NB4 (cell line): ENCODE data around the gene TRAF3.

ENCODE experiments used
- DNase-seq: peaks from one replicate; pipeline ENCODE4 v3.0.0; 2010; ENCODE audit warnings: low read depth
- H3K4me3 ChIP-seq: one replicate; pipeline ENCODE4 v1.5.1; 2011; ENCODE audit warnings: mild to moderate bottlenecking, low read depth, low read length, moderate library complexity
- MAX ChIP-seq: IDR thresholded peaks from 2 replicates; pipeline ENCODE4 v1.6.1; 2011; ENCODE audit warnings: low read depth, low read length
- MYC ChIP-seq: IDR thresholded peaks from 2 replicates; pipeline ENCODE4 v1.6.1; 2011; ENCODE audit warnings: low read depth, low read length
- POLR2A ChIP-seq: IDR thresholded peaks from 2 replicates; pipeline ENCODE4 v1.6.1; 2011; ENCODE audit warnings: mild to moderate bottlenecking; ENCODE audit not compliant: insufficient read length; ENCODE audit errors: extremely low read depth
- TF ChIP-seq, protein P1 (sequence below): IDR thresholded peaks from one replicate; pipeline ENCODE4 v1.5.1; 2012; ENCODE audit warnings: low read depth, low read length

TRAF3 gene

GRCh38 chr14:102779574-102780315 lies 2.5 kb downstream of the TRAF3 start:
- DNase-seq = peak; percentile 54
- TF ChIP-seq MAX = no peak
- TF ChIP-seq, protein P1, sequence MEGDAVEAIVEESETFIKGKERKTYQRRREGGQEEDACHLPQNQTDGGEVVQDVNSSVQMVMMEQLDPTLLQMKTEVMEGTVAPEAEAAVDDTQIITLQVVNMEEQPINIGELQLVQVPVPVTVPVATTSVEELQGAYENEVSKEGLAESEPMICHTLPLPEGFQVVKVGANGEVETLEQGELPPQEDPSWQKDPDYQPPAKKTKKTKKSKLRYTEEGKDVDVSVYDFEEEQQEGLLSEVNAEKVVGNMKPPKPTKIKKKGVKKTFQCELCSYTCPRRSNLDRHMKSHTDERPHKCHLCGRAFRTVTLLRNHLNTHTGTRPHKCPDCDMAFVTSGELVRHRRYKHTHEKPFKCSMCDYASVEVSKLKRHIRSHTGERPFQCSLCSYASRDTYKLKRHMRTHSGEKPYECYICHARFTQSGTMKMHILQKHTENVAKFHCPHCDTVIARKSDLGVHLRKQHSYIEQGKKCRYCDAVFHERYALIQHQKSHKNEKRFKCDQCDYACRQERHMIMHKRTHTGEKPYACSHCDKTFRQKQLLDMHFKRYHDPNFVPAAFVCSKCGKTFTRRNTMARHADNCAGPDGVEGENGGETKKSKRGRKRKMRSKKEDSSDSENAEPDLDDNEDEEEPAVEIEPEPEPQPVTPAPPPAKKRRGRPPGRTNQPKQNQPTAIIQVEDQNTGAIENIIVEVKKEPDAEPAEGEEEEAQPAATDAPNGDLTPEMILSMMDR = no peak
- no peak for TF ChIP-seq POLR2A
- no peak for TF ChIP-seq MYC
- peak overlapping the region; percentile 96 for H3K4me3 ChIP-seq

- DNase-seq = no peak
- no peak overlapping the region for H3K4me3 ChIP-seq
- TF ChIP-seq POLR2A (no peak), MYC (no peak), MAX (no peak)
- TF ChIP-seq, protein P1 = no peak
Measured at GRCh38 chr14:102781063-102781462, 3.8 kb downstream of the TRAF3 start.

DNA sequence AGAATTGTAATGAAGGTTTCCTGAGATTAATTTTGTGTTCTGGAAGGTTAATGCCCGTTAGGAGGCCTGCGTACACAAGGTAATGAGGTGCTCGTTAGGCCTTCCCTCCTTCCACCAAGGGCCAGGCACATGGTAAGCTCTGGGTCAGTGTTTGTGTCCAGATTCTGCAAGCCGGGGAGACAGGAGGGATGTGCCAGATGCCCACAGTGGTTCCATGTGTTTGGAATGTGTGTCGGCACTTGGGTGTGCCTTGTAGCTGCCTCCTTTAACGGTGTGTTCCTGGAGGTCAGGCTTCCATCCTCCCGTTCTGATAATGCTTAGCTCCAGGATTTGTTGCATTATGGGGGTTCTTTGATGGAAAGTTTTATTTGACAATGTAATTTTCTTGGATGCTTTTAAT lies 5.7 kb downstream of the TRAF3 start:
- TF ChIP-seq MAX (no peak), POLR2A (no peak), MYC (no peak)
- TF ChIP-seq, protein P1 = no peak
- DNase-seq = no peak
- no peak overlapping the region for H3K4me3 ChIP-seq

- H3K4me3 ChIP-seq = no peak overlapping the region
- TF ChIP-seq MYC (no peak), POLR2A (no peak), MAX (no peak)
- TF ChIP-seq, protein P1 = no peak
- no peak for DNase-seq
Measured at GRCh38 chr14:102784892-102785594, 7.8 kb downstream of the TRAF3 start.

DNA sequence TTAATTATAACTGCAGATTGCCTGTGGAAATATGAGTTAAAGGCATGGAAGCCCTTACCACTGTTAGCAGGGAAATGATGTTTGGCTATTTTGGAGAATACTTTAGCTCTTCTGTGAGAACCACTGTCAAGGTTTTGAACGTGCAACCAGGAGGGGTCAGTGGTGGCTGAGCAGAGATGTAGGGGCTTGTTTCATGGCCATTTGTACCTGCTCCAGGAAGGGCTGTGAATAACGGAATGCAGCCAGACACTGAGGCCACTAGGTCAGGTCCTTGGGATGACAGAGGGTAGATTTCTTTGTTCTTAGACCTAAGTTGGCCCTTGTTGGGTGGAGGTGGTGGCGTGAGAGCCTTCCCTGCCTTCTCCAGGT lies 8.3 kb downstream of the TRAF3 start:
- TF ChIP-seq, protein P1 = no peak
- TF ChIP-seq MYC (no peak), MAX (no peak), POLR2A (no peak)
- no peak for DNase-seq
- no peak overlapping the region for H3K4me3 ChIP-seq
